NCI-H226 (cell line): Measurements from ENCODE around the gene MAP3K20.

ENCODE experiments used
- DNase-seq: peaks from one replicate; pipeline ENCODE4 v3.0.0-alpha.2; 2015

MAP3K20 gene

DNA sequence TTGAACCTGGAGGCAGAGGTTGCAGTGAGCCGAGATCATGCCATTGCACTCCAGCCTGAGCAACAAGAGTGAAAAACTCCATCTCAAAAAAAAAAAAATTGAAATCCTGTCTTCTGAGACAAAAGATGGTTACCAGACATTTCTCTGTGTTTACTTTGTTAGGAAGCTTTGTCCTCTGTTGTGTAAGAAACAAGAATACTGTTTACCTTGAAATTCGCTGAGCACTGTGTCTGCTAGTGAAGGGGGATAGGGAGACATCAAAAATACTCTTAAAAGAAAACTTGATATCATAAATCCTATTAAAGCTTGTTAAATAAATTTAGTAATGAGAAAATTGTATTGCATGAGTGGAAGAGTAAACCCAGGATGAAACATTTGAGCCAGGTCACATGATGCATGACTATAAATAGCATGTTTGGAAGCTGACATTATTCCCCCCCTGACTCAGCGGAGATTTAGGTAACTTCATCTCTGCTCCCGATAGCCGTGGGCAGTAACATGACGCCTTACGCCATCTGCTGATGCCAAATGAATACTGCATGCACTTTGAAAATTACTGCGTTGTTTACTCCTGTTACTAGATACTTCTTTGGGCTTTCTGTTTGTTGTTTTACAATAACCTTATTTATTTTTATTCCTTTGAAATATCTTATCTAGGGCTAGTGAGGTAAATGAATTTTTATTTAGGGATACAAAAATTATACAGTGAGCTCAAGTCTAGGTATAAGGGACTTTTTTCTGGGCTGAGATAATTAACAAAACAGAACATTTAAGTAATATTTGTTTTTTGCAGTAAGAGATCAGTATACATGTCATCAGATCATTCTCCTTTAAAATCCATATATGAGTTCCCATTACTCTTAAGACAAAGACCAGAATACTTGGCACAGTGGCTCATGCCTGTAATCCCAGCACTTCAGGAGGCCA, 134.9 kb downstream of the MAP3K20 start:
- peak; percentile 73 for DNase-seq

- DNase-seq, result no peak
Measured at GRCh38 chr2:173213181-173213580, 137.5 kb downstream of the MAP3K20 start.

DNA sequence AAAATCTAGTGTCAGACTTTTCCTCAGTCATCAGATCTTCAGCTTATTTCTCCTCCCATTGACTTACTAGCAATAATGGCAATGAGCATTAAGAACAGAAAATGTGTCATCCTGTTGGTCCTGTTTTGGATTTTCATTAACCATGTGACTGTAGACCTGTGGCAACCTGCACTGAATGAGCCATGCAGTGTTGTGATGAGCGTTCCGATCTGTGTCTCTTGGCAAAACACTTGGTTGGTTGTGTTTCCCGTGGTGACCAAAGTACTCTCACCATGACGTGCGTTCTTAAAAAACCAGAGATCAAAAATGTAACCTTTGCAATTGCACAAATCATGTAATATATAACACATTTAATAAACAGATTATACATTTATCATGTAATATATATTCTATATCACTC, 138.6 kb downstream of the MAP3K20 start:
- DNase-seq, result no peak

- DNase-seq, result no peak
Measured at GRCh38 chr2:173215316-173215715, 139.7 kb downstream of the MAP3K20 start.

DNA sequence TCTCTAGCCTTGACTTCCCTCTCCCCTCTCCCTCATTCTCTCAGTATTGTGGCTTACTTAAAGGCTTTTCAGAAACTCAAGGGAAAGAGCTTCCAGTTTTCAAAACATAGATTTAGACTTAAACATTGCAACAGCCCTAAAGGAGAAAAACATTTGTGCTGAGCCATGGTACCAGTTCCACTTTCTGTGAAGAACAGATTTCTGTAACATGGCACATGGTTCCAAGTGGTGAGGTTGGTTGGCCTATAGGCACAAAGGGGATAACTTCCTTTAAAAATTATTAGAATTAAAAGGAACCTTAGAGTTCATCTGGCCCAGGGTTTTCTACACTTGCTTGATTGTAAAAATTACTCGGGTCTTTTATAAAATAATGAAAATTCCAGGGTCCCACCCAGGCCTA, 140.4 kb downstream of the MAP3K20 start:
- no peak for DNase-seq

DNA sequence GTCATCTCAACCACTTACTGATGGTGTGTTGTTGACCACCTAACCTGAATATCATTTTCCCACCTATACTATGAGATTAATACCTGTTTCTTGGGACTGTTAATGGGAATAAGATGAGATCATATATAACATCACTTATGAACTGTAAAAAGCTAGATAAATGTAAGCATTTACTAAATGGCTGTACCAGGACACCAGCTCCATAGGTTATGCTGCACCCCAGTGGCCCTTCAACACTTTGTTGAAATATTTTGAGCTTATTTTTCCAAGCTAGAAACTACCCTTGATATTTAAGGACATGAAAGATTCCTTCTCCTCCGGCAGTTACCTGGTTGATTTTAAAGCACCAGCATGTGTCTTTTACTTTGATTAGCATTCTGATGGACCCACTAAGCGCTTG, 141.0 kb downstream of the MAP3K20 start:
- no peak for DNase-seq

DNA sequence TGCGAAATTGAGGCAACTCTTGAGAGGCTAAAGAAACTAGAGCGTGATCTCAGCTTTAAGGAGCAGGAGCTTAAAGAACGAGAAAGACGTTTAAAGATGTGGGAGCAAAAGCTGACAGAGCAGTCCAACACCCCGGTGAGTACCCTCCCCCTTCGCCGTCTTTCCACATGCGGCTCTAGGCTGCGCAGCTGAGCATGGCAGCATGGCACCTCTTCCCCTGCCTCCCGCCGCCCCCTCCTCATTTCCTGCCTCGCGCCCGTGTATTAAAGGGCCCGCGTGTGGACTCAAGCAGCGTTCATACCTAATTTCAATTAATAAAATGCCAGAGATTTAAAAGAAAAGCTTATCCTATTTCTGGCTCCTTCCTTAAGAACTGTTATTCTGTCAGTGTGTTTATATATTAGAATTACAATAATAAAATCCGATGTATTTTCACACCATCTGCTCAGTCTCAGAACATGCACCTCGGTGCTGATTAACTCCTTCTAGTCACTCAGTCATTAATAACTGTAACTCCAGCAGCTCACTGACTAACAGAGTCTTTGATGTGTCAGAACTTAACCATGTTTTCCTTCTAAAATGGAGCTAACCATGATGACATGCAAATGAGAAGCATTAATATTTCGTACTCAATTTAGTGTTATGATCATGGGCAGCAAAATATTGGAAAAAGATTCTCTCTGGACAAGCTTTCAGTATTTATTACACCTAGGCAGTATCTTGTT, 141.6 kb downstream of the MAP3K20 start:
- DNase-seq, result no peak

DNA sequence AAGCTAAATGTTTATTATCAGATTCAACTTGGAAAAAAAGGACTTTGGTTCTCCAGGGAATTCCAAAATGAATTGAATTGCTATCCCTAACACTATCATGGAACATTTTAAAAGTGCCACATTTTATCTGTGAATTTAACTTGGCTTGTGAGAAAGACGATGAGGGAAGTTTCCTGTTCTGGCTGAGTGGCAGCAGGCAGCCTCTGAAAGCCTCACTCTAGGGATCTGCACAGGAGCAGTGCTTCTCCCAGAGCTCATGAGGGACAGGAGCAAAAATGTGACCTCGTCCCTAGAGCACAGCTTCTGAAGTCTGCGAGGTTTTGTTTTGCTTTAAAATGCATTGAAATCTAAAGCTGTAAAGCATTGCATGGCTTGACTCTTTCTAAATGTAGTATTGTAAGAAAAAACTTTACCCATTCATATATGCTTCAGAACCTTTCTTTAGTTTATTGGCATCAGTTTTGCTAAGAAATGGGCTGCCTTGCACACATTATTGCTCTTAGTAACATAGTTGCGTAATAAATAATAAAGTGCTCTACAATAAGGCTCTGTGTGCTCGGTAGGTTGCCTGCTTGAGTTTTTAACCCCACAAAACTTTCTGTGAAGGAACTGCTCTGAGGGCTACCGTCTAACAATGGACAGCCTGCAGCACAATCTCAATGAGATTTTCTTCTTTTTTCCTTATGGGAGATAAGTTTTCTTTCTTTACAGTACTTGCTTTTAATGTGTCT, 142.8 kb downstream of the MAP3K20 start:
- DNase-seq, result no peak

GRCh38 chr2:173221132-173221695, 145.6 kb downstream of the MAP3K20 start:
- DNase-seq, result no peak

DNA sequence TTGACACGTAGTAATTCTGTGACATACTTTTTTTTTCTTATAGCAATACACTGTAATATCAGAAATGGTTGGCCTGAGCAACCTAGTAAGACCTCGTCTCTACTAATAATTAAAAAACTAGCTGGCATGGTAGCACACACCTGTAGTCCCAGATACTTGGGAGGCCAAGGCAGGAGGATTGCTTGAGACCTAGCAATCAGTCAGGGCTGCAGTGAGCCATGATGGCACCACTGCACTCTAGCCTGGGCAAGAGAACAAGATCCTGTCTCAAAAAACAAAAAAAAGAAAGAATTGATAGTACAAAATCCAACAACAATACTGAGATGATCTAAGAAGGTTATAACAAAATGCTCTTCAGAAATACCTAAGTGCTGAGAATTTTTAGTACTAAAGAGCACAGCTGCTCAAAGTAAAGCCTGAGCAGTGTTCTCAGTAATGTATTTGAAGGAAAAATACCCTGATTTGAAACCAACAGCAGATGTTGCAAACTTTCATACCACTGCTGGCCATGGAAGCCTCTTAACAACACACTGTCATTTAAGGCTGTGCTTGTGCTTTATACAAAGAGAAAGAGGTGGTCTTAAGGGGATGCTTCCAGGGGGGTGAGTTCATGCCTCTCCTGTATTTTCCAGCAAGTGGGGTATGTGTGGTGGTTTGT, 146.4 kb downstream of the MAP3K20 start:
- no peak for DNase-seq

DNA sequence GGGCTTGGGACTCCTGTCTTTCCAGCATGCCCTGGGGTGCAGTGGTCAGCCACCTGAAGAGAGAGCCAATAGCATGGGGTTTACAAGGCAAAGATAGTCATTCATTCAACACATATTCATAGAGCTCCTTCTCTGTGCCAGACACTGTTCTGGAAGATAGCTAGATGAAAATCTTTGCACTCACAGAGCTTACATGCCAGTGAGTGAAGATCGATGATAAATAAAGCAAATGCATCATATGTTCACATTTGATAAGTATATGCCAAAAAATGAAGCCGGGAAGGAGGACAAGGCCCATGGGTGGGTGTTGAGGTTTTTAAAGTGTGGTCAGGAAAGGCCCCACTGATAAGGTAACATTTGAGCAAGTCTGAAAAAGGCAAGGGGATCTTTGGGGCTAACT, 148.2 kb downstream of the MAP3K20 start:
- no peak for DNase-seq

DNA sequence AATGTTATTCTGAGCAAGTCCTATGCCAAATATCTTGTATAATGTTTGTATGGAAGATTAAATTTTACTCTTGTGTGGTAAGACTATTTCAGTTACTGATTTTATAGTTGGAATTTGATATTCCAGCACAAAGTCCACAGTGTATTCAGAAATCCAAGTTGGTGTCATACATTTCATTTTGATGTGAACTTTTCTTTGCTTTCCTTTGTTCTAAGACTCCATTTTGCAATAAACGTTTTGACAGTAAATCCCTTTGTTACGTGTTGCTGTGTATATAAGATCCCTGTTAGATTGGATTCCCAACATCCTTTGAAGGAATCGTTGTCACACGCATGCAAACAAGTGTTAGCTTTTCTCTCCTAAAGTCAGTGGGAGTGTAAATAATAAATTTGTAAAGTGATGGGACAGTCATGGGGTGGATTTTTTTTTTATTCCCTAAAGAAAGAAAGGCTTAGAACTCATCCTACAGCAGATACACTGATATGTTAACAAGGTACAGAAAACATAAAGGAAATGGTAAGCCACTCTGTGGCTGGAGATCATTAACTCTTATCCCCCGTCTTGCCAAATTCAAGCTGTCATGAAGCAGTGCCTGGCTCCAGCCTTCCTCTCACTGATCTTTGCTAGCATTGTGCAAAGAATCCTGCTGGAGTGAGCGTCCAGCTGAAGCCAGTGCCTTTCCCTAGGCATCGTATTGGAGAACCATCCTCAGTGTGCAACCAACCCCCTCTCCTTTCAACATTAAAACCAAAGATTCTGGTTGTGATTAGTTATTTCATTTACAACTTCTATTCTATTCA, 151.5 kb downstream of the MAP3K20 start:
- no peak for DNase-seq

- DNase-seq, result no peak
Measured at GRCh38 chr2:173229086-173229485, 153.4 kb downstream of the MAP3K20 start.

GRCh38 chr2:173230181-173230580, 154.5 kb downstream of the MAP3K20 start:
- DNase-seq, result no peak

DNA sequence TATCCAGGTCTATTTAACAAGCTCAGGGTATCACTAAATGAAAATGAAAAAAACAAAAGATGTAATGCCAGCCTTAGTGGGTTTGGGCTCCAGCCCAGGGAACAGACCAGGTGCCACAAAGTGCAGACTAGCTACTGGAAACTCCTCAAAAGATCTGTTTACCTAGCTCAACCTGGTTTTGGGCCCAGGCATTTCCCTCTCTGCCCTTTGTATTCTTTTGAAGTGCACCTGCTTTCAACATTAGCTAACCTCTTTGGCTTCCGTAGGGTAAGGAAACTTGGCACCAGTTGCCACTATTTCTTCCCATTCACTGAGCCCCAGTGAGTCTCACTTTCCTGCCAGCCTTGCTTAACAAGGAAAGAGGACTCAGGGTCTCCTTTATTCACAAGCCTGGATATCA, 155.4 kb downstream of the MAP3K20 start:
- DNase-seq, result no peak

GRCh38 chr2:173231465-173231864, 155.8 kb downstream of the MAP3K20 start:
- no peak for DNase-seq

DNA sequence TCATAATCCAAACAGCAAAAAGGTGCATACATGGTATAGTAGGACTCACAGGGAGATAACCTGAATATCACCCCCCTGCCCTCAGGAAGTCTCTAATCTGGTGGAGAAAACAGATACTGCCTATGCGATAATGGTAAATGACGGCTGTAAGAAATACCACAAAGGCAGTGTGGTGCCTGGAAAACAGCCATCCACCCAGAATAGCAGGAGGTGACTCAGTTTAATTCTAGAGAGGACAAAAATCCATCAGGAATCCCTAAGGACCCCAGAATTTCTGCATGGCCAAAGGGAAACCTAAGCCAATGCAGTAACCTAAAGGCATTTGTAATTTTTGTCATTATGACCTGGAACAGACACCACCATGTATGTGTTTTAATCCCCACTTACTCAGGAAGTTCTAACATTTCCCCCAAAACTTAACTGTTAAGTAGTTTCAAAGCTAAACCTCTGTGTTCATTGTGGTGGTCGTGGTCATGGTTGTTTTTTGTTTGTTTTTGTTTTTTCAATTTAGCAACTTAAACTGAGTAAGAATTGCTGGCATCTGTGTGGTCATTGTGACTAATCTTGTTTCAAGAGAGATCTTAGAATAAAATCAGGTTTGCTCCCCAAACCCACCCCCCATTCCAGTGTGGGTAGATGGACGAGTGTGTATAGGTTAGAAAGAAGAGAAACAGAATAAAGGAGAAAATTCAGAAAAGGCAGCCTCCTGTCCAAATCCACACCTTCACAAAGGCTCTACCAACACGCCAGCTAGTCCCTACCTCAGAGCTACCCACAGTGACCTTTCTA, 157.5 kb downstream of the MAP3K20 start:
- DNase-seq, result no peak

DNA sequence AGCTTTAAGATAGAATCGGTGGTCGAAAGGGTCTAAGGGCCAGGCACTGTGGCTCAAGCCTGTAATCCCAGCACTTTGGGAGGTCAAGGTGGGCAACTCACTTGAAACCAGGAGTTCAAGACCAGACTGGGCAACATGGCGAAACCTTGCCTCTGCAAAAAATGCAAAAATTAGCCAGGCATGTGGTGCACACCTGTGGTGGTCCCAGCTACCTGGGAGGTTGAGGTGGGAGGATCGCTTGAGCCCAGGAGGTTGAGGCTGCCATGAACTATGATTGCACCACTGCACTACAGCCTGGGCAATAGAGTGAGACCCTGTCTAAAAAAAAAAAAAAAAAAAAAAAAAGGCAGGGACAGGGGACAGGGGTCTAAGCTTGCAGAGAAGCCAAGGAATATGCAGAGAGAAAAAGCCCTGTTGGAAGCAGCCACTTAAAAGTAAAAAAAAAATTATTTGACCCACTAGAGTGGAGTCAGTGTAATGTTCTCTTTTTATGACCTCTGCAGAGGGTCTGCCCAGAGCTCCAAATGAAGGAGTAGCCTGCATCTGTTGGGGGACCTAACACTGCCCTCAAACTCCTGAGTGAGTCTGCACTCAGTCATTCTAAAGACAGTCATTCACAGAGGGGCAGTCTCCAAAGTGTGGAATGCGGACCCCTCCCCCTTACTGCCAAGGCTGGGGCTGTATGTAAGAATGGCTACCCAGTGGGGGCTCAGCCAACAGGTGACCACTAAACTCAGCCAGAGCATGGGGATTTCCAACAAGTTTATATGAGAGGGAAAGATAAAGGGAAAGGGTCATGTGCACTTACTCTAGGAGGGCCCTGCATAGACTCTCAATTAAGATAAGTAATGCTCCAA, 160.5 kb downstream of the MAP3K20 start:
- no peak for DNase-seq

GRCh38 chr2:173238385-173238784, 162.7 kb downstream of the MAP3K20 start:
- no peak for DNase-seq

DNA sequence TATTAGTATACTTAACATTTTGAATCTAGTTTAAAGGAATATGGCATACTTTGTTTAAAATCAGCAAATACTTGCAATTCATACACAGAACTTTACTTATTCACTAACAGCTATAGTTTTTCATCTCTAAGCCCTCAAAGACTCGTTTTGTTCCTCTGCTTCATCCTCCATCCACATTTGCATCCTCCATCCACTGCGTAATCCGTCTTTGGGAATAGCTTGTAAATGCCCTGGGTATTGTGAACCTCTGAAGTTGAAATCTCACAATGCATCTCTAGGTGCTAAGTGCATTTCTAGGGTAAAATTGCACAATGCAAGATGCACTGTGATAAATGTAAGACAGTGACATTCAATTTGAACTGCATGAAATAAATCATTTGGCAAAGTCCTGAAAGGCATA, 163.2 kb downstream of the MAP3K20 start:
- DNase-seq, result no peak
